CD4-positive, alpha-beta T cell treated with Interleukin-12 subunit alpha and Interleukin-12 subunit beta, for 1 hour (primary cell): ENCODE results near the gene CALD1.

ENCODE experiments used
- DNase-seq: peaks from one replicate; pipeline ENCODE4 v3.0.0-alpha.2; 2020

CALD1 gene

GRCh38 chr7:134778941-134779740 is at the start of gene CALD1:
CALD1 (plus strand) TSS chr7:134779634; CDS start chr7:134867734, 88,100 bp downstream.
- no peak for DNase-seq

- no peak for DNase-seq
Observed at GRCh38 chr7:134729895-134730294, 49.5 kb upstream of the CALD1 start.

- DNase-seq, result no peak
Observed at GRCh38 chr7:134730411-134730829, 49.0 kb upstream of the CALD1 start.

GRCh38 chr7:134731616-134732015 is 47.8 kb upstream of the CALD1 start:
- DNase-seq, result no peak

- no peak for DNase-seq
Observed at GRCh38 chr7:134732728-134733127, 46.7 kb upstream of the CALD1 start.

- no peak for DNase-seq
Observed at GRCh38 chr7:134736381-134736780, 43.1 kb upstream of the CALD1 start.

GRCh38 chr7:134737566-134738345 is 41.7 kb upstream of the CALD1 start:
- DNase-seq, result no peak

- no peak for DNase-seq
Observed at GRCh38 chr7:134739362-134739761, 40.1 kb upstream of the CALD1 start.

- DNase-seq, result no peak
Observed at GRCh38 chr7:134740376-134740775, 39.1 kb upstream of the CALD1 start.

GRCh38 chr7:134741907-134742635 is 37.4 kb upstream of the CALD1 start:
- DNase-seq, result no peak

GRCh38 chr7:134742688-134743350 is 36.6 kb upstream of the CALD1 start:
- no peak for DNase-seq

GRCh38 chr7:134744569-134744968 is 34.9 kb upstream of the CALD1 start:
- no peak for DNase-seq

- no peak for DNase-seq
Observed at GRCh38 chr7:134747326-134747725, 32.1 kb upstream of the CALD1 start.

GRCh38 chr7:134750083-134751062 is 29.1 kb upstream of the CALD1 start:
- DNase-seq, result peak; percentile 65

- DNase-seq, result no peak
Observed at GRCh38 chr7:134752006-134752760, 27.3 kb upstream of the CALD1 start.

GRCh38 chr7:134755422-134756022 is 23.9 kb upstream of the CALD1 start:
- peak; percentile 31 for DNase-seq

- no peak for DNase-seq
Observed at GRCh38 chr7:134757938-134758337, 21.5 kb upstream of the CALD1 start.

- no peak for DNase-seq
Observed at GRCh38 chr7:134758981-134759380, 20.5 kb upstream of the CALD1 start.

GRCh38 chr7:134761266-134761665 is 18.2 kb upstream of the CALD1 start:
- DNase-seq, result no peak

GRCh38 chr7:134763960-134764359 is 15.5 kb upstream of the CALD1 start:
- no peak for DNase-seq
